ENCODE measurements around the gene DDI2.

The DDI2 gene

DNA sequence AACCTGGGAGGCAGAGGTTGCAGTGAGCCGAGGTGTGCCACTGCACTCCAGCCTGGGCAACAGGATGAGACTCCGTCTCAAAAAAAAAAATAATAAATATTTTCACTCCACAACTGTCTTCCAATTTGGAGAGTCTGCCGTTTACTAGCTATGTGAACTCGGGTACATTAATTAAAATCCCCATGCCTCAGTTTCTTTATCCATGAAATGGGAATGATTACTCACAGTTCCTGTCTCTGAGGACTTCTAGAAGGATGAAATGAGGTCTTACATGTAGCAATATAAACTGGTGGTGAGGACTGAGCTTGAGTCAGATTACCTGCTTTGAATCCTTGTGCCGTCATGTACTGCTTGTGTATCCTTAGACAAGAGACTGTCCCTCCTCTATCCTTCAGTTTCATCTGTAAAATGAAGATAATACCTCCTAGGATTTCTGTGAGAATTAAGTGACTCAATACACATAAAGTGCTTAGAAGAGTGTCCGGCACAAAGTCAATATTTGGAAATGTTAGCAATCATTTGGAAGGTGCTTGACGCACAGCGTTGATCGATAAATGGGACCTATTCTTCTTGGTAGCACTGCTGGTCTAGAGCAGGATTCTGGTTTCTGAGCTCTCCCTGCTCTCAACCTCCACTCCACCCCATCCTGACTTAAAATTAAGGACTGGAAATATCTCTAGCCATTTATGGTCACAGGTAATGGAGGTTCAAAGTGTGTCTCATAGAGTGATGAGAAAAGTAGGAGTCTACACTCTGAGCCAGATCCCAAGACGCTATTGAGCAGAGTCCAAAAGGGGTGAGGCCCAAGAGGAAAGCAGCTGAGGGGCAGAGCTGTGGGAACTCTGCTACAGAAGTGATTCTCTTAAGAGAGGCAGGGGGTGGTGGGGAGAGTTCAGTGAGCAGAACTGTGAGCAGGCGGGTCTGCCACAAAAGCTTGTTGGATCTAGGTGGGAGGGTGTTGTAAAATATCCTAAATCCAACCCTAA is 11.6 kb upstream of the DDI2 start:
- no peak for DNase-seq (ENCODE audit: low read depth)

DNA sequence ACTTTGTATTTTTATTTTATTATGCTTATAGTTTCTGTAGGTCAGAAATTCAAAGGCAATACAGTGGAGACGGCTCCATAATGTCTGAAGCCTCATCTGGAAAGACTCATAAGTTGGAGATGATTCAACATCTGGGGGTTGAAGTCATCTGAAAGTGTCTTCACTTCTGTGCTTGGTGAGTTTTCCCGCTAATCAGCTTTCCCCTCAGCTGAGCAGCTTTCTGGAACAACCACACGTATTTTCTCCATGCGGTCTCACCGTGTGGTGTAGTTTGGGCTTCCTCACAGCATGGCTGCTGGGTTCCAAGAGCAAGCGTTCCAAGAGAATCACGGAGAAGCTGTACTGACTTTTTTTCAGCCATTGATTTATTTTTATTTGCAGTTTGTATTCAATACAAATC is 7.6 kb upstream of the DDI2 start:
- no peak for DNase-seq (ENCODE audit: low read depth)

DNA sequence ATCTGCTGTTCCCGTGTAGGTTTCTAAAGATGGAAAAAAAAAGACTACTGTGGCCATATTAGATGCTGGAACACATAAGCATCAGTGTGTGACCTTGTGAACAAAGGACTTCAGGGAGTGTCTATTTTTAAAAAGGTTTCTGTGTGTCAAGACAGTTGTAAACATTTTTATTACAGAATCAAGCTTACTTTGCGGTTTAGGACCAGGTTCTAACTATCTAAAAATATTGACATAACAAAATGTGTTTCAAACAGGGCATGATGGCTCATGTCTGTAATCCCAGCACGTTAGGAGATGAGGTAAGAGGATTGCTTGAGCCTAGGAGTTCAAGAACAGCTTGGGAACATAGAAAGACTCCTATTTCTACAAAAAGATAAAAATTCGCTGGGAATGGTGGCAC is 7.1 kb upstream of the DDI2 start:
- DNase-seq (ENCODE audit: low read depth), result no peak

DNA sequence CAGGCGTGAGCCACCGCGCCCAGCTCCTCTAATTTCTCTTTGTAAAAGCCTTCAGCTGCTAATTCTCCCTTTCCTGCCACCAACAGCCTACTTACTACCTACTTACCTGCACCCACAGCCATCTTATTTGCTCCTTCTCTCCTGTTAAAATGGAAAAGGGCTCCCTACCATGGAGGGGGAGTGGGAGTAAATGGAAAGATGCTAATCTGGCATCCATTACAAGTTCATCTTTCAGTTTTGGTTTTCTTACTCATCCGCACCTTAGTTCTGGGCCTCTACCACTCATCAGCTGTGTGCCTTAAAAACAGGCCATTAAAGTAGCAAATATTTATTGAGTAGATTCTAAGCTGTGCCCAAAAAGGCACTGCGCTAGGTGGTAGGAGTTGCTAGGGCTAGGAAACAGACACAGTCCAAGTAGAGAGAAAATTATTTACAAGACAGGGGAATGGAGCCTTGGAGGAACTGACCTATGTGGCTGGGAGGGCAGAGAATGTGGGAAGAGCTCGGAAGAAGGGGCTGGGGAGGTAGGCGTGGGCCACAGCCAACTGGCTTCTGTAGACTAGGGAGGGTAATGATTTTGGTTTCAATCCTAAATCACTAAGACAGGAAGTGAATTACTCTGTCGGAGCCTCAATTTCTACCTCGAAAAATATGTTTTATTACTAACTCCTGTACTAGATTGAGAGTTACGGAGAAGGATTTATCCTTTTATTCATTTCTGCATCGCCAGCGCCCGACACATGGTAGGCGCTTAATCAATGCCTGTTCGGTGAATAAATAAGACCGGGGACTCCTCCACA is 685 bp upstream of the DDI2 start:
- no peak for DNase-seq (ENCODE audit: low read depth)

DNA sequence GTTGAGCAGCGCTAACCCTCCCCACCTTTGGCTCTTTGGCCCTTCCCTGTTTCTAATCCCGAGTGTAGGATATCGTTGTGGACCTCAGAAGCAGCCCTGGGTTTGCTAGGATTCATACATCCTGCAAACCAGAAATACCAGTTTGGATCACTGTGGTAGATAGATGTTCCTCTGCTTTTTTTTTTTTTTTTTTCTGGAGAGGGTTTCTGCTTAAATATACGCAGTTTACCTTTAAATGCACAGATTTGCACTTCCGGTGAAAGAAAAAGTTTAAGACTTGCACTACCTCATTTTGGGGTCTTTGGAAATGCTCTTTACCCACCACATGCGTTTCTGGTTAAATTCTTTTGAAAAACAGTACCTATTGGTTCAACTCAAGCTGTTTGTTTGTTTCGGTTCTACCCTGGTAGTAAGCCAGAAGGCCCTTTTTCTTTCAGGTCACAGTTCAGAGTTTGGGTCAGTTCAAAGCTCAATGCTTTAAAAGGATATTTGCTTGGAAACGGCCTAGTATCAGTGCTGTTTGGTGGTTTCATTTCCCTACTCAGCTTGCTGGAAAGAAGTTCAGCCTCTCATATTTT is 908 bp downstream of the DDI2 start:
- DNase-seq (ENCODE audit: low read depth), result peak; percentile 14

DNA sequence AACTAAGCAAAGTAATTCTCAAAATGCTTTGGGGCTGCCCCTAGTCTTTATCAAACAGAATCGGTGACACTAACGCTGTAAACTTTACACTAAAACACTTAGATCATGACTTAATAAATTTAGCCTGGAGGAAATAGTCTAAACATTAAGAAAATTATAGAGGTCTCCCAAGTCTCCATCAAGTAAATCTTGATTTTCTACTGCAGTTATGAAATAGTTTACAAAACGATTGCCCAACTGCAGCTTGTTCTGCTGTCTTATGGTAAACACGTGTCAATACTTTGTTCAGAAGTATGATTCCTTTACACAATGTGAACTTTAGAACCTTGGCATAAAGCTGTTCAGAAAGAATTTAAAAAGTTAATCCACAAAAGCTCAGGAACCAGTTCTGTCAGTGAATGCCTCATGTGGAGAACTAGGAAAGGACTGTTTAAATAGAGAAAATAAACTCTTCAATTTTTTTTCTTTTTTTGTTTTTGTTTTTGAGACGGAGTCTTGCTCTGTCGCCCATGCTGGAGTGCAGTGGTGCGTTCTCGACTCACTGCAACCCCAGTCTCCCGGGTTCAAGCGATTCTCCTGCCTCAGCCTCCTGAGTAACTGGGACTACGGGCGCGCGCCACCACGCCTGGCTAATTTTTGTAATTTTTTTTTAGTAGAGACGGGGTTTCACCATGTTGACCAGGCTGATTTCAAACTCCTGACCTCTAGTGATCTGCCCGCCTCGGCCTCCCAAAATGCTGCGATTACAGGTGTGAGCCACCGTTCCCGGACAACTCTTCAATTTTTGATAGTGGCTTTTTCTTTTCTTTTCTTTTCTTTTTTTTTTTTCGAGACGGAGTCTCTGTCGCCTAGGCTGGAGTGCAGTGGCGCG is 1.6 kb downstream of the DDI2 start:
- DNase-seq (ENCODE audit: low read depth), result peak; percentile 20

DNA sequence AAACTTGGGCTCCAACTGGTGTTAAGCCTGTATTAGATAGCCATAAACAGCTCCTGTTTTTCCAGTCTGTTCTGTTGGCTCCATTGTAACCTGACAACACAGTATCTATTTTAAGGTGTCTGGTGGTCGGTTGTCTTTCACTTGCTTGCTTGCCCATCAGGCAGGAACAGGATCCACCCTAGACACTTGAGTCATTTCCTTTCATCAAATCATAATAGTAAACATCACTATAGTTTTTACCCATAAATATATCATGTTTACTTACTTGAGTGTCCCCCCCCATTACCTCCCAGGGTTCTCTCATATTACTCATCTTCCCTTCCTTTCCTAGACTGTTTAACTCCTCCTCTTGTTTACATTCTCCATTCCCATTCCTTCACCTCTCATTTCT is 2.9 kb downstream of the DDI2 start:
- DNase-seq (ENCODE audit: low read depth), result peak; percentile 33

DNA sequence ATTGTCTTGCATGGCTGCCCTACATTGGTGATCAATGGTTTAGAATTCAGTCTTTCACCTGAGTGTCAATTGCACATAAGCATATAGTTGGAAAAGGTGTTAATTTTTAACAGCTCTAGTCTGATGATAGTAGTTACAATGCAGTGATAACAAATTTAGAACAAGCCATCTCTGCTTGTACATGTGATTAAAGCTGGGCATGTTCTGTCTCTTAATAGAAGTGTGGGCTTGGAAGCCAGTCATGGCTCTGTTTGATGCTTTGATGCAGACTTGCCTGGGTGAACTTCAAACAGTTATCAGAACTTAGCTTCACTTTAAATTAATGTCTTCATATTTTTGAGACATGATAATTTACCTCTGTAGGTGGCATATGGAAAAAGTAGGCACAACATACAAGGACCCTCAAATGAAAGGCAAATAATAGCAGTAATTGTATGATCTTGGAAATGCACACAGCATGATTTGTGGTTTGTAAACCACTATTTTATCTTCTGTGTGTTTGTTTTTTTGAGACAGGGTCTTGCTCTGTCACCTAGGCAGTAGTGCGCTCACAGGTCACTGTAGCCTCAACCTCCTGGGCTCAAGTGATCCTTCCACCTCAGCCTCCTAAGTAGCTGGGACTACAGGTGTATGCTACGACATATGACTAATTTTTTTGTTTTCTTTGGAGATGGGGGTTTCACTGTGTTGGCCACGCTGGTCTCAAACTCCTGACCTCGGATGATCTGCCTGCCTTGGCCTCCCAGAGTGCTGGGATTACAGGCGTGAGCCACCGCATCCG is 3.8 kb downstream of the DDI2 start:
- no peak for DNase-seq (ENCODE audit: low read depth)

DNA sequence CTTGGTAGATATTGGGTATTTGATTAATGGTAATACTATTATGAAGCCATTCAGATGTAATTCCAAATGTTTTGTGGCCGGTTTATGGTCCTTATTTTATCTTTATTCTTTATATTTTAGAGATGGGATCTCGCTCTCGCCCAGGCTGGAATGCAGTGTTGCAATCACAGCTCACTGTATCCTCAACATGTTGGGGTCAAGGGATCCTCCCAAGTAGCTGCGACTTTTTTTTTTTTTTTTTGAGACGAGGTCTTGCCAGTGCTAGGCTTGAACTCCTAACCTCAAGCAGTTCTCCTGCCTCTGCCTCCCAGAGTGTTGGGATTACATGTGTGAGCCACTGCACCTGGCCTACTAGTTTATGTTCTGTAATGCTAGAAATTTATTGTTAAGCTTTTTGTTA is 4.7 kb downstream of the DDI2 start:
- no peak for DNase-seq (ENCODE audit: low read depth)

DNA sequence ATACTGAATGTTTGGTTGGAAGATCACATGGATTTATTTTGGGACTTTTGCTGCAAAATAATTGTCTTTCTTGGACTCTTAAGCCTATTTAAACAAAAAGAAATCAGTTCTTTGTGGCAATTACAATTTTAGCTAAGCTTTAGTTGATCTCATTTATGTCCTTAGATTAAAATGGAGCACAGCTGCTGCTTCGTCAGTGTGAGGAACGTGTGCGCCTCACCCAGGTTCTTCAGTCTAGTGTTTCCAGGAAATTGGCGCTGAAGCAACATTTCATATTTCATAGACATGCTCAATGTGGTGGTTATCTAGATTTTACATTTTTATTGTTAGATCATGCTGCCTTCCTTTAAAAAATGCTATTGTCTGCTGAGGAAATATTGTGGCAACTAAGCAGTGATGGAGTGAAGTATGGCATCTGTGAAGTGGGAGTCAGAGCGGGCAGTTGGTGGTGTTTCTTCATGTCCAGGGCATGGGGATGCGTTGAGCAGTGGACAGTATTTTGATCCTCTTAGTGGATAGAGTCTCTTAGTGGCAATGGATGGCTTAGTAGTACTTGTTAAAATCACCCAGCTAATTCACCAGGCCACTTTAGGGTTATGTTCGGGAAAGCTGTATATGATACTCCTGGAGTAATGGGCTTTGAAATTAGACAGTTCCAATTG is 5.6 kb downstream of the DDI2 start:
- no peak for DNase-seq (ENCODE audit: low read depth)

DNA sequence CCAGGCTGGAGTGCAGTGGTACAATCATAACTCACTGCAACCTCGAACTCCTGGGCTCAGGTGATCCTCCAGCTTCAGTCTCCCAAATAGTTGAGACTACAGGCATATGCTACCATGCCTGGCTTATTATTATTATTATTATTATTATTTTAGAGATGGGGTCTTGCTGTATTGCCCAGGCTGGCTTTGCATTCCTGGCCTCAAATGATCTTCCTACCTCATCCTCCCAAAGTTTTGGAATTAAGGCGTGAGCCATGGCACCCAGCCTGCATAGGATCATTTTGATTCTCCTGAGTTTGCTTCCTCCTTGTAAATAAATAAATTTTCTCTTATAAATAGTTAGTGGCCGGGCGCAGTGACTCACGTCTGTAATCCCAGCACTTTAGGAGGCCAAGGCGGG is 6.2 kb downstream of the DDI2 start:
- no peak for DNase-seq (ENCODE audit: low read depth)

DNA sequence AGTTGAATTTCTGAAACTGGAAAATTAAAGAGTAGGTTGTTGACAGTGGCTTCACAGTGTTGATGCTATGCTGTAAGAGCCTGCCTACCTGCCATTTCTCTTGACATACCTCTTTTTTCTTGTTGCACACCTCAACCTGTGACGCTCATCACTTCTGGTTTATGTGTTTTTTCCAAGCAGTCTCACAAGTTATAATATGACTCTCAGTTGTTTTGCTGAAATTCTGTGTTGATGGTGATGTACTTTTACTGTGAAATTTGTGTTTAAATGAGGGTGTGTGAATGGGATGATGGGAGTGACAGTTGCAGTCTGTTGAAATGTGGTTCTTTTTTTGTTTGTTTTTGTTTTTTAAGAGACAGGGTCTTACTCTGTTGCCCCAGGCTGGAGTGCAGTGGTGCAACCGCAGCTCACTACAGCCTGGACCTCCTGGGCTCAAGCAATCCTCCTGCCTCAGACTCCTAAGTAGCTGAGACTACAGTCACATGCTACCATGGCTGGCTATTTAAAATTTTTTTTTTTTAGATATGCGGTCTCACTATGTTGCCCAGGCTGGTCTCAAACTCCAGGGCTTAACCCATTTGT is 7.0 kb downstream of the DDI2 start:
- no peak for DNase-seq (ENCODE audit: low read depth)

DNA sequence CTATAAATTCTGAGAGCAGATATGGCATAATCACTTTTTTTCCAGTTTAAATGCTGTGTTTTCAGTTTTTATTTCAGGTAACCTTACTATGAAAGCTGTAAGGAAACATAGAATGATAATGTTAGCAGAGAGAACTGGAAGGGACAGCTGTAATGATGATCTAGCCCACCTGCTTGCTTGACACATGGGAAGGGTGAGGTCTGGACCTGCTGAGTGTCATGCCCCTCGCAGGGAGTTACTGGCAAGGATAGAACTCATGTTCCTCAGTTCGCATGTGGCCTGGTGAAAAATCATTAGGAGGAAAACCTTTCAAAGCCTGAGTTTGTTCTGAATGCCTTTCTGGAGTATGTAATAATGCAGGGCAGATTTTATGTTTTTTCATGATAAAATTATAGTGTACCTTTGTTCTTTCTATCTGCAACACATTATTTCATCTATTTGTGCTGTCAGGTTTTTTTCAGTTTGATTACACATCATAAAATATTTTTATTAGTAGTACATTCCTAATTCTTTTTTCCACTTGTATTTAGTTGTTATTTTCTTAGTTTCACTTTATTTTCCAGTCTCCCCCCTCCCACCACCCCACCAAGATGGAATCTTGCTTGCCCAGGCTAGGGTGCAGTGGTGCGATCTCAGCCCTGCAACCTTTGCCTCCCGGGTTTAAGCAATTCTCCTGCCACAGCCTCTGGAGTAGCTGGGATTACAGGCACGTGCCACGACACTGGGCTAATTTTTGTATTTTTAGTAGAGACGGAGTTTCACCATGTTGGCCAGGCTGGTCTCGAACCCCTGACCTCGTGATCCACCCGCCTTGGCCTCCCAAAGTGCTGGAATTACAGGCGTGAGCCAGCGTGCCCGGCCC is 8.0 kb downstream of the DDI2 start:
- no peak for DNase-seq (ENCODE audit: low read depth)

DNA sequence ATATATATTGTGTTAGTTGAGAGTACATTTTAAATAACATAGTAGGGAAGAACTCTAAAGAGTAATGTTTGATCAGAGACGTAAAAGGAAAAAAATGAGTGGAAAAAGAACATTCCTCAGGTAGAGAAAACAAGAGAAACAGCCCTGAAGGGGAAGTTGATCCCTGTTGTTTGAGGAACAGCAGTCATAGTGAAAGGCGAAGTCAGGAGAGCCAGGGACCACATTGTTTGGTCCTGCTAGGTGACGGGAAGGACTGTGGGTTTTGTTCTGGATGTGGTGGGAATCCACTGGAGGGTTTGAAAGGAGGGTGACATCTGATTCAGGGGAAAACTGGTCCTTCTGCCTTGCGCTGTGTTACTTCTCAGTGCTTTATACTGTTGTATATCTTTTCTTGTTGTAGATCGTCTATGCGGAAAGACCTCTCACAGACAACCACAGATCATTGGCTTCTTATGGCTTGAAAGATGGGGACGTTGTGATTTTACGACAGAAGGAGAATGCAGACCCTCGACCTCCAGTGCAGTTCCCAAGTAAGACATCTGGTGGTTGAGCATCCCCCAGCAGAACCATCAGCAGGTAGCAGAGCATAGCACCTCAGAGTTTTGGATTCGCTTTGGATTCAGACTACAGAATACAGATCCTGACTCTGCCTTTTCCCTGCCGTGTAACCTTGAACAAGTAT is 9.2 kb downstream of the DDI2 start:
- no peak for DNase-seq (ENCODE audit: low read depth)

DNA sequence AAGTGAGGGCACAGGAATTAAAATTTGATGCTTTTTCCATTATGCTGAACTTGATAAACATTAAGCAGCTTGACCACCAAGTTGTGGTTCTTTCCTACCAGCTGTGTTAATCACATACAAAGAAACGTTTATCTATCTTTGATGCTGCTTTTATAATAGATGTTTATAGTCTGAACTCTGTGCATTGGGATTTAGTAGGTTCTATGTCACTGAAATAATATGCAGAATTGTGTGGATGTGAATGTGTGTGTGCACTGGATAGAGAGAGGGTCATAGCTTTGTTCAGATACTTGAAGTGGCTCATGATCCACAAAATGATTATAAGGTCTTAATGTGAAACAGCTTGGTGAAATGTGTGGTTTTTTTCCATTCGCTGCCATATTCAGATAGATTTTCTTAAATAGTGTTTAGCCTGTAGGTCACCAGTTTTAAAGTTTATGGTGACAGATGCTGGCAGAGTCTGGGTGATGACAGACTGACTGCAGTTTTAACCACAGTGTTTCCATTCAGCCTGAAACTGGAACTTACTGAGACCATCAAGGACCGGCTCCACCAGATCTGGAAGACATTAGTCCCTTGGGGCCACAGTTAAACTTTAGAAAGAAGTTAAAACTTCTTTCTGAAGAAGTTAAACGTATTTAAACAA is 10.2 kb downstream of the DDI2 start:
- no peak for DNase-seq (ENCODE audit: low read depth)

DNA sequence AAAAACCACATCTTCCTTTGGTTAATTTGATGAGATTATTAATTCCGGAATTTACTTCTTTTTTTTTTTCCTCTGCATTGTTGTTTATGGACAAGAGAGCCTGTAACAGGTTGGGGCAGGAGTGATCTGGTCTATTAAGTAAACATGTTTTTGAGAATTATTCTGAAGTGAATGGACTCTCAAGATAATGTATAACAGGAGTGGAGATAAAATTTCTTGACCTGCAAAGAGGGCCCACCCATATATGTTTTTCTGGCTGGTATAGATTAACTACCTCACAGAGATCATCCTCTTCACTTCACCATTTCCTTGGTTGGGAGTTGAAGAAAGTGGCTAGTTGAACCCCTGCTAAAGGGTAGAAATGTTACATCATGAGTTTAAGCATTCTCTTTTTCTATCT is 10.7 kb downstream of the DDI2 start:
- DNase-seq (ENCODE audit: low read depth), result no peak

DNA sequence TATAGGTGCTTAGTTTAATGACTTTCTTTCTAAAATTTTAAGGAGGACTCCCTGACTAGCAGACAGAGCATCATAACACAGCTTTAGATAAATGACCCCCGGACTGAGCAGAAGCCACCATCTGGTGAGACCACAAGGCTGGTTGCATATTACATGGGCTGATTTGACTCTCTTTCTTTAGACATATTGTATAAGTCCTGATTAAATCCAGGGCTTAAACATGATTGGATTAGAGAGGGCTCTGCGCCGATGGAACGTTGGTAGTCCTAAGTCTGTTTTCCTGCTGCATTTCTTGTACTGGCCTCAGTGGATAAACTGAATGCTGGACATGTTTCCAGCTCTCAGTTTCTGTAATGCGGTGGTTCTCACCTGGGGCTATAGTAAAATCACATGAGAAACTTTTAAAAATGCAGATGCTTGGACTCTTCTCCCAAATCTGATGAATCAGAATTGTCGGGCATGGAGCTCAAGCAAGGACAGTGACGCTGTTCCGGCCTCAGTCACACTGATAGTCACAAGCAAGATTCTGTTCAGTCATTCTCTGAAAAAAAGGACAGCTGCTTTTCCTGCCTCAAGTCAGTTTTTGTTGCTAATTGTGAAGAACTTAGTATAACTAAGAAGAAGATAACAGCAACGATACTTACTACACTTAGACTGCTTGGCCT is 16.6 kb downstream of the DDI2 start:
- no peak for DNase-seq (ENCODE audit: low read depth)
